ENCODE data around the gene FBXO27.
"Not testable (repeated sequence)": the region's sequence is repeated elsewhere in the genome, so short reads cannot be mapped to it uniquely, and the experiment has no call there.

Gene FBXO27

GRCh38 chr19:39038098-39038497 is 5.7 kb upstream of the FBXO27 start:
- DNase-seq (ENCODE audit: low read depth in 2 of 2): no peak

- DNase-seq (ENCODE audit: low read depth in 2 of 2): no peak
These were observed 4.8 kb upstream of the FBXO27 start for GRCh38 chr19:39037194-39037593.

DNA sequence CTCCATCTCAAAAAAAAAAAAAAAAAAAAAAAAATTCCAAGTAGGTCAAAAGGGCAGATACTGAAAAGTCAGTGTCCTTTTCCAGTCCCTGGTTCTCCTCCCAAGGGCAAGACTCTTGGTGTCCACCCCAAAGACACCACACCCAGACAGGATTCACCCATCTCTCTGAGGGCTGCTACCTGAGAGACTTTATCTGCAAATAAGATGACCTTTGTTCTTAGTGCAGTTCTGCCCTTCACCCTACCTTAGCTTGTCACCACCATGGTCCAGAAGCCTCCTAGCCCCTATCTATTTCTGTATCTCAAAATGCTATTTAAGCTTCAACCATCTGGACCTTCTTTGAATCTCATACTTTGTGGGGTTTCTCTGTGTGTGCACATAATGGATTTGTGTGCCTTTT is 4.2 kb upstream of the FBXO27 start:
- no peak for DNase-seq (ENCODE audit: low read depth in 2 of 2)

DNA sequence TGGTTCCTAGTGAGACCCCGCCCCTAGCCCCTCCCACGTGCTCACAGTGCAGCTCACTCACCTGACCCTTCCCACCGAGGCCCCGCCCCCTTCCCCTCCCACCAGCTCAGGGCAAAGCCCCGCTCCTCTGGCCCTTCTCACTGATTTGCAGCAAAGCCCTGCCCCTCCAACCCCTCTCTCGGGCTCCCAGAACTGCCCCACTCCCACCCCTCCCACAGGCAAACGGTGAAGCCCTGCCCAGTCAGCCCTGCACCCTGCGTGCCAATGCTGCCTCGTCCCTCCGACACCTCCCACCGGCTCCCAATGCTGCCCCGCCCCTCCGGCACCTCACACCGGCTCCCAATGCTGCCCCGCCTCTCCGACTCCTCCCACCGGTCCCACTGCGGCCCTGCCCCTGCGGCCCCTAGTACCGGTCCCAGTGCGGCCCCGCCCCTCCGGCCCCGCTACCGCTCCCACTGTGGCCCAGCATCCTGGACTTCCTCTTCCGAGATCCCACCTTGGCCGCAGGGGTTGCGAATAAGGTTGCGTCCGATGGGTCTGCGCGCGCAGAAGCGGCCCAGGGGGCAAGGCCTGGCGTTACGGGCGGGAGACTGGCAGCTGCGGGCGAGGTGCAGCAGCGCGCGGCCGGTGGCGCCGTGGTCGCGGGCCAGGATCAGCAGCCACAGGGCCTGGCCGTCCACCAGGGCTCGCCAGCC is 834 bp downstream of the FBXO27 start:
- peak; percentile 73 to 85 for DNase-seq (ENCODE audit: low read depth in 2 of 2)

DNA sequence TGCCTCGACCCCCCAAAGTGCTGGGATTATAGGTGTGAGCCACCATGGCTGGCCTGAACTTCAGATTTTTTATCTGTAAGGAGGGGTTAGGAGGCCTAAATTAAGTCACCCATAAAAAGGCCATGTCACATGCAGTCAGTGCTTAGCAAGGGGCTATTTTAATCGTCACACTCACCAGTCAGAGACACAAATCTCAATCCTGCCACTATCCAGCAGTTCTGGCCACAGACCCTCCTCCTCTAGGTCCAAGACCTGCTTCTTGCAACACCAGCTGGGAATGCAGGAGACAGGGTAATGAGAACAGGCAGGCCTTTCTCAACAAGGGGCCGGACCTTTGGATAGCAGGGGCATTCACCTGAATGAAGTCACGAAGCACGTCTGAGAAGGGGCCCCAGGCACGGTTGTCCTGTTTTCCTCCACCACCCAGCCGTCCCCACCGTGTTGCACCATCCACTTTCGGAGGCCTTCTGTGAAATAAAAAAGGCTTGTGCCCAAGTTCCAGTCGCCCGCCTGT is 1.4 kb downstream of the FBXO27 start:
- no peak for DNase-seq (ENCODE audit: low read depth in 2 of 2)

DNA sequence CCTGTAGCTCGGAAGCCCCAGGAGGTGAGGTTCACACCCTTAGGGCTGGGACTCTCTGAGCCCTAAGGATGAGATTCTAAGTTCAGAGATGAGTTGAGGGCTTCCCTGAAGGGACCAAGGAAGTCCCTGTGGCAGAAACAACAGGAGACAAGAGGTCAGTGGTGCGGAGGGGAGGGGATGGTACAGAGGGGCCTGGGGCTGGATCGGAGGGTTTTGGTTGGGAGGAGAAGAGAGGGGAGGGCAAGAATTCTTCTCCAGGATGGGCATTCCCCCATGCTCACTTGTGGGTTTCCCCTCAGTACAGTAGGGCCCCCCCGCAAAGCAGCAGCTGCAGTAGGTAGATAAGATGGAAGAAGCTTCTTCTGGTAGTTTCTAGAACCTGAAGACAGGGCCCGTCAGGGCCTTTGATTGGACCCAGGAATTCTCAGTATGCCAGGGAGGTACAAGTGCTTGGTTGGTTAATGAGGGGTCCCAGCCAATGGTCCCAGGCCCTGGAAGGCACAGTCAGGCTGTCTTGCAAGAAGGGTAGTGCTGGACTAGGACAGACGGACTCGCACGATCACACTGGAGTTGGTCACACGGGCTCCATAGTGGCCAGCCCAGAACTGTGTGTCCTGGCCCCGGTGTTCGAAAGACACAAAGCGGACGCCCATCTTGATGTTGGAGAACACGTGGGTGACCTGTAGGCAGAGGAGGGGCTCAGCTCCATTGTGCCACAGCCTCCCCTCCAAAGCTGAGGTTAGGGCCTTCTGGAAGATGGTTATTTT is 7.3 kb downstream of the FBXO27 start:
- DNase-seq (ENCODE audit: low read depth in 2 of 2): no peak

DNA sequence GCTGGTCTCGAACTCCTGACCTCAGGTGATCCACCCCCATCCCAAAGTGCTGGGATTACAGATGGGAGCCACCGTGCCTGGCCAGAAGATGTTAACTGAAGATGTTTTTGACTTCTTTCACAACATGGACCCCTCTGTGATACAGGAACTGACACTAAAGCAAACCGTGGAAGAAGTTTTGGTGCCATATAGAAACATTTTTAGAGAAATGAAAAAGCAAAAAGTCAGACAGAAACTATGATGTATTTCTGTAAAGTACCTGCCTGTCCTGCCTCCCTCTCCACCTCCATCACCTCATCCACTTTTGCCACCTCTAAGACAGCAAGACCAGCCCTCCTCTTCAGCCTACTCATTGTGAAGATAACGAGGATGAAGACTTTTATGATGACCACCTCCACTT is 11.3 kb downstream of the FBXO27 start:
- DNase-seq (ENCODE audit: low read depth in 2 of 2): no peak

DNA sequence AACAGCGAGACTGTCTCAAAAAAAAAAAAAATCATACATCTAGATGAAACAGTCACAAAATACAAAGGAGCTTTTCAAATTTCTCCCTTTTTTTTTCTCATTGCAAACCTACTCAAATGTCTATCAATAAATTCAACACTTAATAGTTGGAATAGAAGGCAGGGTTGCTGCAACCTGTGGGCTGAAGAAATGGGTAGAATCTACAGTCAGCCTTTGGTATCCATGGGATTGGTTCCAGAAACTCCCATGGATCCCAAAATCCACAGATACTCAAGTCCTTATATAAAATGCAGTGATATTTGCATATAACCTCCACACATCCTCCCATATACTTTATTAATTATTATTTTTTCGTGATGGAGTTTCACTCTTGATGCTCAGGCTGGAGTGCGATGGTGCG is 14.7 kb downstream of the FBXO27 start:
- no peak for DNase-seq (ENCODE audit: low read depth in 2 of 2)

GRCh38 chr19:39017026-39017425 is 15.3 kb downstream of the FBXO27 start:
- DNase-seq (ENCODE audit: low read depth in 2 of 2): no peak

GRCh38 chr19:39014037-39014436 is 18.3 kb downstream of the FBXO27 start:
- DNase-seq (ENCODE audit: low read depth in 2 of 2): no peak

GRCh38 chr19:39009001-39009400 is 23.3 kb downstream of the FBXO27 start:
- no peak for DNase-seq (ENCODE audit: low read depth in 2 of 2)

GRCh38 chr19:39008137-39008536 is 24.2 kb downstream of the FBXO27 start:
- no peak for DNase-seq (ENCODE audit: low read depth in 2 of 2)

- DNase-seq (ENCODE audit: low read depth in 2 of 2): no peak
These were observed 25.3 kb downstream of the FBXO27 start for GRCh38 chr19:39007096-39007495.

GRCh38 chr19:39004403-39004802 is 27.9 kb downstream of the FBXO27 start:
- no peak for DNase-seq (ENCODE audit: low read depth in 2 of 2)

- no peak for DNase-seq (ENCODE audit: low read depth in 2 of 2)
These were observed 28.6 kb downstream of the FBXO27 start for GRCh38 chr19:39003796-39004195.

- DNase-seq (ENCODE audit: low read depth in 2 of 2): no peak
These were observed 29.2 kb downstream of the FBXO27 start for GRCh38 chr19:39003188-39003587.

GRCh38 chr19:39001041-39001440 is 31.3 kb downstream of the FBXO27 start:
- DNase-seq (ENCODE audit: low read depth in 2 of 2): no peak

DNA sequence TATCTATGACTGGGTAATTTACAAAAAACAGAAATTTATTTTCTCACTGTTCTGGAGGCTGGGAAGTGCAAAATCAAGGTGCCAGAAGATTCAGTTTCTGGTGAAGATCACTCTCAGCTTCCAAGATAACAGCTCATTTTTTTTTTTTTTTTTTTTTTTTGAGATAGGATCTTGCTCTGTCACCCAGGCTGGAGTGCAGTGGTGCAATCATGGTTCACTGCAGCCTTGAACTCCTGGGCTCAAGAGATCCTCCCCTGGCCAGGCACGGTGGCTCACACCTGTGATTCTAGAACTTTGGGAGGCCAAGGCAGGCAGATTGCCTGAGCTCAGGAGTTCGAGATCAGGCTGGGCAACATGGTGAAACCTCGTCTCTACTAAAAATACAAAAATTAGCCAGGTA is 34.8 kb downstream of the FBXO27 start:
- DNase-seq (ENCODE audit: low read depth in 2 of 2): not testable (repeated sequence)

DNA sequence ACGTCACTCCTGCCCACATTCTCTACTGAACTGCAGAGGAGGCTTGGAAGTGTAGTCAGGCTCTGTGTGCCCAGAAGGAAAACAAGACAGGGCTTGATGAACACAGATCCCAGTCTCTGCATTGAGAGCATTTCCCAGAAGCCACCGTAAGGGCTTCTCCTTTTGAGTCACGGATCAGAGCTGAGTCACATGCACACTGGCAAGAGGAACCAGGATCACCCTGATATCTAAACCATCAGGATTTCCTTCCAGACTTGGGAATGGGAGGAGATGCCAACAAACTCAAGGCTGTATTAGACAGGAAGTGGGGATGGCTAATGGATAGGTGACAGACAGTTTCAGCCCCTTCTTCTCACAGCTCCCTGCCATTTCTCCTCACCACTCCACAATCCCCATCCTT is 39.1 kb downstream of the FBXO27 start:
- DNase-seq (ENCODE audit: low read depth in 2 of 2): no peak

GRCh38 chr19:38990949-38991697 is 41.2 kb downstream of the FBXO27 start:
- no peak for DNase-seq (ENCODE audit: low read depth in 2 of 2)

GRCh38 chr19:38989614-38990013 is 42.7 kb downstream of the FBXO27 start:
- not testable (repeated sequence) for DNase-seq (ENCODE audit: low read depth in 2 of 2)

- no peak for DNase-seq (ENCODE audit: low read depth in 2 of 2)
These were observed 43.2 kb downstream of the FBXO27 start for GRCh38 chr19:38989066-38989605.
